ENCODE measurements around the gene ADD3.

Gene ADD3

DNA sequence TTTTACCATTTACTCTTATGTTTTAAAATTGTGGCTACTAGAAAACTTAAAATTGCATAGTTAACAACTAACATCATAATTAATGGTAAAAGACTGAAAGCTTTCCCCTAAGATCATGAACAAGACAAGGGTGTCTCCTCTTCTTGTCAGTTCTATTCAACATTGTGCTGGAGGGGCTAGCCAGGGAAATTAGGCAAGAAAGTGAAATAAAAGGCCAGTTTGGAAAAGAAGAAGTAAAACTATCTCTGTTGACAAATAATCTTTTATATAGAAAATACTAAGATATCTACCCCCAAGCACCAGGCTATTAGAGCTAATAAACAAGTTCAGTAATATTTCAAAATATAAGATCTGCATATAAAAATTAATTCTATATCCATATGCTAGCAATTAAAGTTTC is 152.7 kb downstream of the ADD3 start:
- DNase-seq, result no peak

DNA sequence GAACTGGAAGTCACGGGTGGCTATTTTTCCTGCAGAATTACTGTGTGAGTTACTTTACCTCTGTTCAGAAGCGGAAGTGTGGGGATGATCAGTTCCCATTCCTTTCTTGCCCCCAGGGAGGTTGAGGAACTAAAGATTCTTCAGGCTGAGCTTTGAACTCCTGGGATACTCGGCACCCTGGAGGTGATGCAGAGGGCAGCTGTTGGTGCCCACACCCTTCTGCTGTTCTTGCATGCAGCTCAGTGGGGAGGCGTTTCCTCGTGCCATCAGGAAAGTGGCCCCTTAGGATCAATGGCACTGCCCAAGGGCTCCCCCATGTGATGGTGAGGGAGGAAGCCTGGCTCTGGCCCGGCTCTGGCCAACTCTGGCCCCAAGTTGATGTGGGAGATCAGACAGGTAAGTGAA is 155.0 kb downstream of the ADD3 start:
- no peak for DNase-seq

DNA sequence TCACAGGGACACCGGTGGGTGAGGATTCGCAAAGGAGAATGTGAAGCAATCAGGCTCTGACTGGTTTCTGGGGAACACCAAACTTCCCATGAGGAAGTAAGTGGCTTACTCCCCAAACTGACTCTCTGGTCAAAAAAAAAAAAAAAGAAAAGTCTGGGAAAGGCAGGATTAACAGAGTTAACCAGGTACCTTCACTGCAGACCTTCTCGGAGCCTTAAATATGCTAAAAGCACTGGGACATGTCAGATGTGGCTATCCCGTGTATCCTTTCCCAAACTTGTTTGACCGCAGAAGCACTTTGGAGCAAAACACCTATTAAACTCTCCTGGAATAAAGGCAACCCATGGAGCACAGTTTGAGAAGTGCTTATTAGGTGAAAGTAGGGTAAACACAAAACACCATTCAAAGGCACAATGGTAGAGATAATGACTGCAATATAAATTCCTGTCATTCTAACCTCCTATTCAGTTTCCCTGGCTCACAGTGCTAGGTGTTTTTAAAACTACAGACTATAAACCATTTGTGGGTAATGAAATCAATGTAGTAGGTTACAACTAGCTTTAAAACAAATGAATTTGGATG is 155.5 kb downstream of the ADD3 start:
- no peak for DNase-seq

DNA sequence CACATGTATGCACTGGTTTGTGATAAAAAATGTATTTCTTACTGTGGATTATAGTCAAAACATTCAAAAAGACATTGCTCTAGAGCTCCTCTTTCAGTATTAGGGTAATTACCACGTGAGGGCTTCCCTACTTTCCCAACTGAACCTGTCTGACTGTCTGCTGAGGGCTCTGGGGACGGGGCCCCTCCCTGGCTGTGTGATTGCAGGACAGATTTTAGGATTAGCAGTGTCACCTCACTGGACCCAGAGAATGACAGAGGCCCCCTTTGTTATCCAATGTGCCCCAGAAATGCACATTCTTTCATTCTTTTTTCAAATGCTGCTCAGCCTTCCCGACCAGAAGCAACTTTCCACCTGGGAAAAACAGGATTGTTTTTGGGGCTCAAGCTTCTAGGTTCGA is 156.1 kb downstream of the ADD3 start:
- DNase-seq, result no peak

DNA sequence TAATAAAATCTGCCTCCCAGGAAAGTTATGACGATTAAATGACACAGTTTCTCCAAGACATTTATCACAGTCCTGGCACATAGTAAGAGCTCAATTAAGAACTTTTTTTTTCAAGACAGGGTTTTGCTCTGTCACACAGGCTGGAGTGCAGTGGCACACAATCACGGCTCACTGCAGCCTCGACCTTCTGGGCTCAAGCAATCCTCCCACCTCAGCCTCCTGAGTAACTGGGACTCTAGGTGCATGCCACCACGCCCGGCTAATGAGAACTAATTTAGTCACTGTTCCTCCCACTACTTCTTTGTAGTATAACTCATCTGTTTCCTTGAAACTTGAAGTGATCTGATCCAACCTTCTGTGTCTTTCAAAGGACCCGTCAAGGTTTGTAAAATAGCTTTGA is 157.5 kb downstream of the ADD3 start:
- no peak for DNase-seq

DNA sequence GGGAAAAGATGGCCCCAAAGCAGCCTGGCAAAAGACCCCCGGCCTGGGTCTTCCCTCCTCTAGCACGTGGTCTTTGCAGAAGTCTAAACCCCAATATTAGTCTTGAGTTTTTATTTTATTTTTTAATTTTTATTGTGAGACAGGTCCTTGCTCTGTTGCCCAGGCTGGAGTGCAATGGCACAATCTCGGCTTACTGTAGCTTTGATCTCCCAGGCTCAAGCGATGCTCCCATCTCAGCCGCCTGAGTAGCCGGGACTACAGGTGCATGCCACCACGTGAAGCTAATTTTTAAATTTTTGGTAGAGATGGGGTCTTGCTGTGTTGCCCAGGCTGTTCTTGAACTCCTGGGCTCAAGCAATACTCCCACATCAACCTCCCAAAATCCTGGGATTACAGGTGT is 159.4 kb downstream of the ADD3 start:
- no peak for DNase-seq

DNA sequence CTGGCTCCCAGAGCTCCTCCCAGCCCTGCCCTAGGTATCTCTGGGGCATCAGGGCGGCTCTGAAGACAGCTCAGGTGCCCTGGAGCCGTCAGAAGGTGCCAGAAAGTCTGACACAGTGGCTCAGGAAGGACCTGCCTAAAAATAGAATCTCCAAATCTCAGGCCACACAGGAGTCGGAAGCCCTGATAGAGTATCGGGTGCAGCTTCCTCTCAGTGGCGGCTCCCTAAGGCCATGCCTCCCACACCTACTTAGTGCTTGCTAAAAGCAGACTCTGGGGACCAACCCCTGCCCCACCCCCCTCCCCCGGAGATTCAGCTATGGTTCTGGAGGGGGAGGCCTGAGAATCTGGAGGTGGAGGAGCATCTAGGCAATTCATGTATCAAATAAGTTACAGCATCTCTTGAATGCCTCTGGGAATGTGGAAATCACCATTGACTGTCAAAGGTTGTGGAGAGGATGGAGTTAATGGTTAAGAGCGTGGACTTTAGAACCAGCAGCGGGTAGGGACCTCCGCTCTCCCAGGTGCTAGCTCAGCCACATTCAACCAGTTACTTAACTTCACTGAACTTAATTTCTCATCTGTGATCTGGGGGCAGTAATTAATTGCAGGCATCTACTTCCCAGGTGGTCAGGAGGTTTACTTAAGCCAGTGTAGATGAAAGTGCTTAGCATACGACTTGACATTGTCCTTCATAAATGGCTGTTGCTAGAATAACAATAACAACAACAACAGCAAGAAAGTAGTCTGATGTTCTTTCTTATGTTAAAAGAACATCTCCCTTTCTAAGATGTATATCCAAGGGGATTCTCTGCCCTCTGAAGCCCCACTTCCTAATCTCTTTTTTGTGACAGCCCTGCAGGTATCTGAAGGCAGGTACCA is 161.1 kb downstream of the ADD3 start:
- no peak for DNase-seq

DNA sequence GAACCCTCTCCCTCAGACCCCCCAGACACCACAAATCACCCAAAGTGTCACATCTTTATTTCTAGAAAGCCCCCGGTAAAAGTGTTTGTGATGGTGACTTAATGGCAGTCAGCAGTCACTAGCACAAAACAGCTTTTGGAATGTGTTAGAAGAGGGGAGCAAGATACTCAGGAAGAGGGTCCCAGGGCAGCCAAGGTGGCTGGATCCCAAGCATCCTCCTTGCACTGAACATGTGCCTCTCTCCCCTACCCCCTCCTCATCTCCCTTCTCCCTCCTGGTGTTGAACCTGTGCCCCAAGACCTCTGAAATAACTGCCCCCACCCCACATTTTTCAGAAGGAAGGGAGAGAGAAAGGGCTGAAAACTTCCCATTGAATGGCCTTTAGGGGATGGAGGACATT is 161.8 kb downstream of the ADD3 start:
- DNase-seq, result no peak

DNA sequence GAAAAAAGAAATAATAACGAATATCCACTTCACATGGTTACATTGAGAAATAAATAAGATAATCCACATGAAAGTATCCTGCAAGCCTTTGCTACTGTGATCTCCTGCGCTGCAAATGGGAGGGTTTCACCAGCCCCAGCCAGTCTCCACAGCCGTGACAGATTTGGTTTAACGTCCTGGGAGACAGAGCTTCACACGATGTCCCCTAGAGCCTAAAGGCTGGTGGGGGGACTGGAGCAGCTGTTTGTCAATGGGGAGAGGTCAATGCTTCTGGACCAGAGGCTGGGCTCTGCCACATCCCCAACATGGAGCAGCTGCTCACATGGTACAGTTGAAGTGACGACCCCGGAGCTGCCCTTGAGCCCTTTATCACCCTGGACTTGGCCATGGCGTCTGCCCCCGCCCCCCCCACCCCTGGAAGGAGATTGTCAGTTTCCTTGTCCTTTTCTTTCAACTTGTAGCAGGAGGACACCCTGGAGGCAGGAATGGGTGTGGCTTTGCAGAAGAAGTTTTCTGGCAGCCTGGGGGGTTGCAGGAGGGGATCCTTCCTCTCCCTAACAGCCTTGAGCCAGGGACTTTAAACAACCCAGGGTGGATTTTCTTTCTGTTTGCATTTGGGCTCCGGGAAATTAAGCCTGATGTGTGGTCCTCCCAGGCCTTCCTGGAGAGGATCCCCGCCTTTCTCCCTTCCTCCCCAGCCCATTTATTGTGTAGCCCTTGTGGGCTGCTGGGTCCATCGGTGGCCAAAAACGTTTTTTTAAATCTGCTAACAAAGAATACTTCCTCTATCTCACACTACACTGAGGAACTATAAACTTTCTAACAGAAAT is 162.6 kb downstream of the ADD3 start:
- DNase-seq, result no peak

DNA sequence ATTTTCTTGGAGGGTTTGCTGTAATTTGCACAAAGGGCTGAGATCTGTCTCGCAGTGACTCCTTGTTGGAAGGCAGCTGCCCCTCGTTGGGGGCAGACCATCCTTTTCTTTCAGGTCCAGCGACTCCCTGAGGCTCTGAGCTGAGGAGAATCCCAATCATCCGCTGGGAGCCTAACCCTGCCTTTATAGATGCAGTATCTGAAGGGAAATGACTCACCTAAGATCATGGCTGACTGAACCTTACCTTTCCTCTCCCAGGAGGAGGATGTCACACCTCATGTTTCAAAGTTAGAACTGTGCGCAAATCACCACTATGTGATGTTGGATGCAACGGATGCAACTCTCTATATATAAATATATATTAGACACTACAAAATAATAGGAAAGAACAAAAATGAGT is 163.2 kb downstream of the ADD3 start:
- no peak for DNase-seq

DNA sequence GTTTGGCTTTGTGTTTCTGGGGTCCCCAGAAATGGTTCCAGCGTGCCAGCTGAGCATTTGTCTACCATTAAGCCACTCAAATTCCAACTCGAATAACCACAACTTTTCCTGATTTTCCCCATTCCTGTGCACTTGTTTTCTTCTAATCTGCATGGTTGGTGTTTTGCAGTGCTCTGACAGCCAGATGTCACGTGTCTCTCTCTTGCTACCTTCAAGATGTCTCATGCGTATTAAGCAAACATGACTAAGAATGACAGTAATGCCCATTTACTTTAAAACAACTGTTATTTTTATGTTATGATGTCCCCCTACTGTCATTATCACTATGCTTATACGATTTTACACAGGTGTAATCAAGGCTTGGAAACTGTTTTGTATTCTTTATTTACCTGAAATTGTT is 164.4 kb downstream of the ADD3 start:
- no peak for DNase-seq

DNA sequence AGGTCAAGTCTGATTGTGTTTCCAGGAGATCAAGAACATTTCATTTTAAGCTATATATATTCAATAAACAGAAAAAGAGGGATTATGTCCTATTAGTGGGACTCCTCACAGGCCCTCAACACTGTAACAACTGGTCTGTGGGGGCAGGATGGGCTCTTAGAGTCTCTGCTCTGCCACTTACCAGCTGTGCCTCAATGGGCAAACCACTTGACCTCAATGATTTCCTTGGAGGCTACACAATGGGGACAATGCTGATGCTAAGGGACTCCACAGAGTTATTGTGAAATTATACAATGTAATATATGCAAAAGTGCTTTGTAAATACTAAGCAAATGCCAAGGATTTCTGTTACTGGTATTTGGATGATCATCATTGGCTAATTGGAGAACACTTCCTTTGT is 166.4 kb downstream of the ADD3 start:
- DNase-seq, result no peak

DNA sequence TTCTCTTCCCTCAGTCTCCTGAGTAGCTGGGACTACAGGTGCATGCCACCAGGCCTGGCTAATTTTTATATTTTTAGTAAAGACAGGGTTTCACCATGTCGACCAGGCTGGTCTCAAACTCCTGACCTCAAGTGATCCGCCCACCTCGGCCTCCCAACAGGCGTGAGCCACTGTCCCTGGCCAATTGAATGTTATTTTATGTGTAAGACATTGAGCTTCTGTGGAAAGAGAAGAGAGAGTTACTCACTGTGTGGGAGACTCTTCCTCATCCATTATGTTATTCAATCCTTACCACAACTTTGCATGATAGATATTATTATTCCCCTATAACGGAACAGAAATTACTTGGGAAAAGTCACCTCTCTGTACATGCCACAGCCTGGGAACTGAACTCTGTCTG is 167.0 kb downstream of the ADD3 start:
- DNase-seq, result no peak

DNA sequence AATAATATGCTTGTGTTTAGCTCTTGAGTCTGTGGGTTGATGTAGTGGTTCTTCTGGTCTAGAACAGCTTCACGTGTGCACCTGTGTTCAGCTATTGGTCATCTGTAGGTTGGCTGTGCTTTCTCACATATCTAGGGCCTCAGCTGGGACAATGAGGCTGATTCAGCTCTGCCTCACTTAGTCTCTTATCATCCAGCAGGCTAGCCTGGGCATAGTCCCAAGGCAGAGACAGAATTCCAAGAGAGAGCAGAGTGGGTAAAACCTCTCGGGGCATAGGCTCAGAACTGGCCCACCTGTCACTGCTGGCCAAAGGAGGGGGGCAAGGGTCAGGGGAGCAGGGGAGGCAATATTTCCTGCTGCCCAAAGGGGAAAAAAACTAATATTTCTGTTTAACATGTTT is 167.6 kb downstream of the ADD3 start:
- DNase-seq, result no peak

DNA sequence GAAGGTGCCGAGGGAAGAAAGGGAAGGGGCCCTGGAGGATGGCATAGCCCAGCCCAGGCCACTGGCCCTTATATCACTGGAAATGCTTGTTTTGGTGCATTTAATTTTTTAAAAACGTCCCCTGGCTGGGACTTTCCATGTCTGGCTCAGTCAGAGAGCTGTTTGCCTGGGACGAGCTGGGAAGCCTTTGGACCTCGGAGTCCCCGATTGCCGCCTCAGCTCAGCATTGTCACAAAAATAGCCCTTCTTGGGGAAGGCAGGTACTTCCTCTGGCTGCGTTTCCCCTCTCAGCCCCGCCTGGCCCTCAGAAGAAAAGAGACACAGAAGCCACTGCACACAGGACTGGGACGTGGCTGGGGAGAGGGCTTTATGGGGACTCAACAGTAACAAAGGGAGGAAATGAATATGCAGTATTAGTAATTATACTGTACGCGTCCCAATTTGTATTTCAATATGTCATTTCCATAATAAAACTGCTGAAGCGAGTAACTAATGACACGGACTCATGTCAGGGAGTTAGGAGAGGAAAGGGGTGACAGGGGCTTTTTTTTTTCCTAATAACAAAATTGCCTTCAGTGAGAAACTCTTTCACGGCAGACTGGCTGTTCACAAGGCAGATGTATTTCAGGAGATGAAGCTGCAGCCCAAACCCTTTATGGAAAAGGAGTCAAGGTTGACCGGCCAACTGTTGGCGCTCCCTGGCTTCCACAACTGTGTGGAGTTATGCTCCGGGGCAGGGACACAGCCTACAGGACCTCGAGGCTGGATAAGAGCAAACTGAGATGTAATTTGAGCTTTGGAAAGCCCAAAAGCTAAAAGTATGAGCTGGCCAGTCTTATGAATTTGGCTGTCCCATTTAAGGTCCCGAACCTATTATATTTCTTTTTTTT is 168.6 kb downstream of the ADD3 start:
- no peak for DNase-seq

DNA sequence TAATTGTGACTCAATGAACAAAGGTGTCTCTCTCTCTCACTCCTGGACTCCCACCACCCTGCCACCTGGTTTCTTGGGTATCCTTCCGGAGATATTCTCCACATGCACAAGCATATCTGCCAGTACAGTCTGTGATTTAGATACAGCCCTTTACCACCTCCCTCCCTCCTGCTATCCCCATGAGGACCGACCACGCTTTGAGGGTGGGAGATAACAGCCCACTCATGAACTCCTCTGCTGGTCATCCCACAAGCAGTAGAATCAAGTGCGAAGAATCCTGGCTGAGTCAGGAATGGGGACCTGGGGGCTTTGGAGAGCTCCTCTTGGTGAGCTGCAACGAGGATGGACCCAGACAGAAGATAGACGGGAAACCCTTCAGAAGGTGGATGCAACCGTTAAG is 171.4 kb downstream of the ADD3 start:
- no peak for DNase-seq

DNA sequence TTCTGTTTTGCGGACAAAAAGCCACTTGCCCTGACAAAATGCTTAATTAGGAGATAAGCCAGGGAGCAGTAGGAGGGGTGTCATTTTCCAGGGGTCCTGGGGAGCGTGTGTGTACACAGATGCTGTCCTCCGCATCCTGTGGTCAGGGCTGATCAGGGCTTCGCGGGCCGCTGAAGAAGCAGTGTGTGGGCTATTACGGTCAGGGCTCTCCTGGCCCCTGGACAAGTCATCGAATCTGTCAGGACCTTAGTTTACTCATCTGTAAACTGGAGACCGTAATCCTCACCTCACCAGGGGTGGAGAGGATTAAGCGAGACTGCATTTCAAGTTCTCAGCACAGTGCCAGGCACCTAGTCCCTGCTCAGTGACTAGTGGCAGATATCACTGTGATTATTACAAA is 173.7 kb downstream of the ADD3 start:
- DNase-seq, result no peak

DNA sequence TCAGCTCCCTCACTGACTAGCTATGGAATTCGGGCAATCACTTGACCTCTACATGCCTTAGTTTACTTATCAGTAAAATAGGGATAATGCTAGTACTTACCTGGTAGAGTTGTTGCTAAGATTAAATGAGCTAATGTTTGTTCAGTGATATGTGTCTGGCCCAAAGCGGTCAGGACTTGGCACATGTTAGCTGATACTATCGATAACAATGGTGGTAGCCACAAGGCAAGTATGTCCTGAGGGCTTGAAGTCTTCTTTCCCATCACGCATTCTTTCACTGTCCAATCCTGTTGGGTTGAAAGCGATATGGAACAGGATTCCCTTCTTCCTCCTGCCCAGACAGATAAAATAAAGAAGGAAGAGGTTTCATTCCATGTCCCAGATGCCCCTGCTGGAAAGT is 174.1 kb downstream of the ADD3 start:
- no peak for DNase-seq

DNA sequence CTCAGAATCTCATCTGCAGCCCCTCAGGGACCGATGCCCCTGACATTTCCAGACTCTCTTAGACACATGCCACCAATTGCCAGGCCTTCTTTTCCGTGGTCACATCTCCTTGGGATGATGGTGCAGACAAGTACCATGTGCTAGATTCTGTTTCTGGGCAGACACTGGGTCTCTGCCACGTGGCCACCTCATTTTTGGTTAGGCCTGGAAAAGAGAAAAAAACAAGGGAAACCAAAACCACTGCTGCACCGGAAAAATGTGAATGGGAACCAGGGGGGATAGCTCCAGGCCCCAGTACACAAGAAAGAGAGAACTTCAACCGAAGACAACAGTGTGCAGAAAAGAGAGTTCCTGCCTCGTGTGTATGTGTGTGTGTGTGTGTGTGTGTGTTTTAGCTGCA is 176.6 kb downstream of the ADD3 start:
- no peak for DNase-seq

Data from activated CD4-positive, alpha-beta T cell treated with anti-CD3 and anti-CD28 coated beads for 1 hour (primary cell).